Bronchial epithelial cell (primary cell): ENCODE data around the gene ARL6IP5. TPM values are rescaled to one million over a fixed set of nuclear protein-coding genes. Genes with fewer than 3 reads are reported as not detected.

Experiments used
- DNase-seq: peaks from one replicate; pipeline ENCODE4 v3.0.0-alpha.2; 2010; ENCODE audit warnings: low read depth
- FAIRE-seq: peaks from 2 replicates; lab custom pipeline; 2011; peaks lifted over from hg19 to GRCh38; lab: Jason Lieb, UNC
- H3K27me3 ChIP-seq: 2 replicates; pipeline ENCODE4 v1.5.1; 2011; ENCODE audit warnings: low read length; ENCODE audit not compliant: control insufficient read depth, insufficient read depth
- H3K36me3 ChIP-seq: 2 replicates; pipeline ENCODE4 v1.5.1; 2011; ENCODE audit warnings: low read length; ENCODE audit not compliant: control insufficient read depth, insufficient read depth
- H3K4me3 ChIP-seq: 2 replicates; pipeline ENCODE4 v1.5.1; 2011; ENCODE audit warnings: mild to moderate bottlenecking, low read depth, low read length, control low read depth
- CTCF ChIP-seq: IDR thresholded peaks from 2 replicates; pipeline ENCODE4 v1.5.1; 2011; ENCODE audit warnings: mild to moderate bottlenecking, moderate library complexity, low read length, control low read depth, inconsistent platforms; ENCODE audit not compliant: insufficient read depth, severe bottlenecking
- total RNA-seq: library from RNA; depleted of rRNA; stranded (reverse); fragments of >200 nt; gene quantifications from 2 replicates; pipeline ENCODE4 v1.2.1, GENCODE V29; 2014

Gene ARL6IP5
- total RNA-seq = 37.6 and 39.3 TPM in 2 replicates

GRCh38 chr3:69084326-69085167 lies at the start of gene ARL6IP5:
ARL6IP5 (plus strand) TSS chr3:69084937; CDS start chr3:69085048, 111 bp downstream.
- Histone ChIP-seq H3K36me3 (no peaks in the 10 kb centered on the region), H3K4me3 (peak within 1 kb of the TSS; percentile 71), H3K27me3 (no peaks in the 10 kb centered on the region)
- TF ChIP-seq CTCF = no peak
- no peak for FAIRE-seq
- DNase-seq = peak; percentile 95

- no peak for TF ChIP-seq CTCF
- FAIRE-seq = no peak
- H3K4me3 ChIP-seq = no peak overlapping the region
- no peaks in the 10 kb centered on the region for H3K27me3 ChIP-seq
- peaks cover 14% of the 10 kb centered on the region for H3K36me3 ChIP-seq
- no peak for DNase-seq
Observed at GRCh38 chr3:69044608-69045007, 40.1 kb upstream of the ARL6IP5 start.

- Histone ChIP-seq H3K27me3 (no peaks in the 10 kb centered on the region), H3K36me3 (peaks cover 9% of the 10 kb centered on the region), H3K4me3 (no peak overlapping the region)
- TF ChIP-seq CTCF = no peak
- FAIRE-seq = no peak
- no peak for DNase-seq
Observed at GRCh38 chr3:69048990-69049389, 35.7 kb upstream of the ARL6IP5 start.

GRCh38 chr3:69051756-69052471 lies 32.8 kb upstream of the ARL6IP5 start, which contains the start of gene TMF1:
TMF1 (minus strand) TSS chr3:69052333; CDS start chr3:69052086, 247 bp downstream.
- Histone ChIP-seq H3K36me3 (peaks cover 6% of the 10 kb centered on the region), H3K4me3 (peak within 1 kb of the TSS; percentile 92), H3K27me3 (no peaks in the 10 kb centered on the region)
- FAIRE-seq (peak; percentile 98), DNase-seq (peak; percentile 99)
- TF ChIP-seq CTCF = no peak

- DNase-seq = no peak
- Histone ChIP-seq H3K4me3 (peak overlapping the region; percentile 92), H3K27me3 (no peaks in the 10 kb centered on the region), H3K36me3 (peaks cover 4% of the 10 kb centered on the region)
- no peak for FAIRE-seq
- TF ChIP-seq CTCF = no peak
Observed at GRCh38 chr3:69052472-69052898, 32.3 kb upstream of the ARL6IP5 start.
